HEK293 (cell line): ENCODE data around the gene TRAPPC1.

Source experiments
- CTCF ChIA-PET: fragments of 350-600 bp; formaldehyde crosslinking; extraction: SDS; loops from one replicate; lab custom pipeline; 2021; ENCODE audit warnings: antibody characterized with exemption; lab: Yijun Ruan, JAX
- POLR2A ChIA-PET: fragments of 300-600 bp; formaldehyde crosslinking; extraction: SDS; loops from one replicate; lab custom pipeline; 2020; ENCODE audit warnings: antibody characterized with exemption, inconsistent platforms; lab: Yijun Ruan, JAX
- H3K27ac ChIP-seq: fragments of 200-500 bp; sonication (Bioruptor generic); 2 replicates; pipeline ENCODE4 v1.5.1; 2014; ENCODE audit warnings: low read depth, low read length, control low read depth, inconsistent platforms; ENCODE audit errors: extremely low read depth
- H3K36me3 ChIP-seq, 2 experiments: fragments of 200-500 bp in 1 of 2; sonication (Bioruptor generic) in 1 of 2; 1 replicate in 1 of 2; 2 replicates in 1 of 2; pipeline ENCODE4 v1.5.1; 2014 to 2017; ENCODE audit warnings: inconsistent platforms in 2 of 2, low read length in 2 of 2; ENCODE audit not compliant: control insufficient read depth in 2 of 2, insufficient read depth in 1 of 2
- H3K4me1 ChIP-seq: fragments of 200-500 bp; sonication (Bioruptor generic); 2 replicates; pipeline ENCODE4 v1.5.1; 2014; ENCODE audit warnings: mild to moderate bottlenecking, low read length, inconsistent platforms; ENCODE audit not compliant: control insufficient read depth, insufficient read depth
- H3K4me3 ChIP-seq: 2 replicates; pipeline ENCODE4 v1.5.1; 2011; ENCODE audit warnings: low read depth, mild to moderate bottlenecking, control low read depth, low read length, moderate library complexity
- H3K9me3 ChIP-seq: fragments of 200-500 bp; sonication (Bioruptor generic); 2 replicates; pipeline ENCODE4 v1.5.1; 2014; ENCODE audit warnings: low read depth, low read length, inconsistent platforms; ENCODE audit not compliant: control insufficient read depth, insufficient read depth
- HOXC10 ChIP-seq: sonication (generic); formaldehyde crosslinking; IDR thresholded peaks from 2 replicates; pipeline ENCODE4 v1.8.1; 2023; ENCODE audit warnings: mild to moderate bottlenecking, missing genetic modification reagents
- KLF1 ChIP-seq: fragments of 450-650 bp; formaldehyde crosslinking; IDR thresholded peaks from 2 replicates; pipeline ENCODE4 v1.5.1; 2016; ENCODE audit warnings: missing biosample characterization, missing genetic modification characterization
- KLF10 ChIP-seq: fragments of 450-650 bp; IDR thresholded peaks from 2 replicates; pipeline ENCODE4 v1.5.1; 2018; ENCODE audit warnings: missing biosample characterization, mild to moderate bottlenecking, missing genetic modification characterization
- MZF1 ChIP-seq: fragments of 450-650 bp; formaldehyde crosslinking; IDR thresholded peaks from 2 replicates; pipeline ENCODE4 v1.5.1; 2017; ENCODE audit warnings: missing biosample characterization, missing genetic modification characterization, borderline replicate concordance
- OSR2 ChIP-seq: fragments of 450-650 bp; formaldehyde crosslinking; IDR thresholded peaks from 2 replicates; pipeline ENCODE4 v1.5.1; 2016; ENCODE audit warnings: missing biosample characterization, missing genetic modification characterization
- YY2 ChIP-seq: fragments of 450-650 bp; formaldehyde crosslinking; IDR thresholded peaks from 2 replicates; pipeline ENCODE4 v1.5.1; 2016; ENCODE audit warnings: missing biosample characterization, missing genetic modification characterization
- ZBTB11 ChIP-seq: fragments of 450-650 bp; formaldehyde crosslinking; conservative IDR thresholded peaks from 2 replicates; pipeline ENCODE4 v1.5.1; 2016; ENCODE audit warnings: low read depth, missing biosample characterization, missing genetic modification characterization
- ZBTB20 ChIP-seq: fragments of 450-650 bp; formaldehyde crosslinking; IDR thresholded peaks from 2 replicates; pipeline ENCODE4 v1.5.1; 2016; ENCODE audit warnings: missing biosample characterization, missing genetic modification characterization
- ZEB2 ChIP-seq: fragments of 450-650 bp; formaldehyde crosslinking; IDR thresholded peaks from 2 replicates; pipeline ENCODE4 v1.5.1; 2016; ENCODE audit warnings: missing biosample characterization, missing genetic modification characterization
- ZFP37 ChIP-seq: fragments of 450-650 bp; formaldehyde crosslinking; IDR thresholded peaks from 2 replicates; pipeline ENCODE4 v1.5.1; 2016; ENCODE audit warnings: missing biosample characterization, missing genetic modification characterization
- ZFP41 ChIP-seq: fragments of 450-650 bp; formaldehyde crosslinking; IDR thresholded peaks from 2 replicates; pipeline ENCODE4 v1.5.1; 2016; ENCODE audit warnings: missing biosample characterization, missing genetic modification characterization, borderline replicate concordance
- ZNF140 ChIP-seq: fragments of 450-650 bp; formaldehyde crosslinking; IDR thresholded peaks from 2 replicates; pipeline ENCODE4 v1.5.1; 2016; ENCODE audit warnings: missing biosample characterization, missing genetic modification characterization
- ZNF19 ChIP-seq: fragments of 450-650 bp; formaldehyde crosslinking; IDR thresholded peaks from 2 replicates; pipeline ENCODE4; 2016; ENCODE audit warnings: missing biosample characterization, missing genetic modification characterization, low read depth
- ZNF354C ChIP-seq: fragments of 450-650 bp; formaldehyde crosslinking; IDR thresholded peaks from 2 replicates; pipeline ENCODE4 v1.5.1; 2016; ENCODE audit warnings: missing biosample characterization, missing genetic modification characterization, low read depth, borderline replicate concordance
- ZNF48 ChIP-seq: fragments of 450-650 bp; formaldehyde crosslinking; IDR thresholded peaks from 2 replicates; pipeline ENCODE4 v1.5.1; 2016; ENCODE audit warnings: missing biosample characterization, missing genetic modification characterization
- ZNF501 ChIP-seq: fragments of 450-650 bp; formaldehyde crosslinking; IDR thresholded peaks from 2 replicates; pipeline ENCODE4 v1.5.1; 2016; ENCODE audit warnings: missing biosample characterization, missing genetic modification characterization
- ZNF510 ChIP-seq: fragments of 450-650 bp; formaldehyde crosslinking; IDR thresholded peaks from 2 replicates; pipeline ENCODE4 v1.5.1; 2018; ENCODE audit warnings: mild to moderate bottlenecking, missing genetic modification characterization, missing biosample characterization; ENCODE audit not compliant: insufficient replicate concordance
- ZNF513 ChIP-seq: fragments of 450-650 bp; IDR thresholded peaks from 2 replicates; pipeline ENCODE4 v1.5.1; 2018; ENCODE audit warnings: missing biosample characterization, missing genetic modification characterization
- ZNF555 ChIP-seq: fragments of 450-650 bp; formaldehyde crosslinking; conservative IDR thresholded peaks from 2 replicates; pipeline ENCODE4 v1.5.1; 2017; ENCODE audit warnings: missing biosample characterization, mild to moderate bottlenecking, missing genetic modification characterization, inconsistent platforms
- ZNF560 ChIP-seq: fragments of 450-650 bp; formaldehyde crosslinking; IDR thresholded peaks from 2 replicates; pipeline ENCODE4 v1.5.1; 2017; ENCODE audit warnings: missing biosample characterization, missing genetic modification characterization, borderline replicate concordance
- ZNF596 ChIP-seq: fragments of 450-650 bp; IDR thresholded peaks from 2 replicates; pipeline ENCODE4 v1.5.0; 2018; ENCODE audit warnings: missing biosample characterization, mild to moderate bottlenecking, missing genetic modification characterization, moderate library complexity
- ZNF704 ChIP-seq: fragments of 450-650 bp; formaldehyde crosslinking; IDR thresholded peaks from 2 replicates; pipeline ENCODE4 v1.5.1; 2016; ENCODE audit warnings: missing biosample characterization, missing genetic modification characterization
- ZNF707 ChIP-seq: fragments of 450-650 bp; formaldehyde crosslinking; IDR thresholded peaks from 2 replicates; pipeline ENCODE4 v1.5.1; 2016; ENCODE audit warnings: missing biosample characterization, missing genetic modification characterization
- ZNF747 ChIP-seq: fragments of 450-650 bp; formaldehyde crosslinking; IDR thresholded peaks from 2 replicates; pipeline ENCODE4 v1.5.1; 2016; ENCODE audit warnings: missing biosample characterization, missing genetic modification characterization
- ZNF76 ChIP-seq: fragments of 450-650 bp; formaldehyde crosslinking; IDR thresholded peaks from 2 replicates; pipeline ENCODE4; 2016; ENCODE audit warnings: low read depth, missing biosample characterization, missing genetic modification characterization, borderline replicate concordance
- ZNF843 ChIP-seq: fragments of 450-650 bp; formaldehyde crosslinking; IDR thresholded peaks from 2 replicates; pipeline ENCODE4 v1.5.1; 2016; ENCODE audit warnings: missing biosample characterization, missing genetic modification characterization
- TF ChIP-seq, protein P1 (sequence below): fragments of 450-650 bp; formaldehyde crosslinking; IDR thresholded peaks from 2 replicates; pipeline ENCODE4 v1.5.1; 2017; ENCODE audit warnings: missing biosample characterization, missing genetic modification characterization

Gene TRAPPC1

DNA sequence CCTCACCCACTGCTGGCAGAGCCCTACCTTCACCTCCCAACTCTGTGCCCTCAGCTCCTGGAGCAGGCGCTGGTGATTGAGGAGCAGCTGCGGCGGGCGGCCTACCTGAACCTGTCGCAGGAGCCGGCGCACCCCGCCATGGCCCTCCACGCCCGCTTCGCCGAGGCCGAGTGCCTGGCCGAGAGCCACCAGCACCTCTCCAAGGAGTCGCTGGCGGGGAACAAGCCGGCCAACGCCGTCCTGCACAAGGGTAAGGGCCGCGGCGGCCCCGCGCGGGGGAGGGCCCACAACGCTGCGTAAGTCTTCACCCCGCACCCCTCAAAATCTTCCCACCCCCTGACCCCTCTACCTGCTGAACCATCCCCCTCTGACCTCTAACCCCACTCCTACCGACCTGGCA is 22.7 kb downstream of the TRAPPC1 start:
- H3K4me3 ChIP-seq: no peak overlapping the region
- no peak overlapping the region for H3K27ac ChIP-seq
- ChIA-PET CTCF (interaction anchor here (1.5 to 2.2 kb wide), 2 partner anchors 81 to 132 kb away, joined by 5 to 9 read pairs; no protein-coding TSS in a partner anchor), POLR2A (interaction anchor here (1.7 kb wide), 1 partner anchor 52 kb away, joined by 3 read pairs; the partner anchor contains the start of gene NAA38)
- H3K36me3 ChIP-seq: peaks cover 54 to 84% of the 10 kb centered on the region in 2 experiments
- H3K4me1 ChIP-seq: peaks cover 4% of the 10 kb centered on the region; the same call in 1 of the 2 replicates
- no peaks in the 10 kb centered on the region for H3K9me3 ChIP-seq
- TF ChIP-seq, protein P1, sequence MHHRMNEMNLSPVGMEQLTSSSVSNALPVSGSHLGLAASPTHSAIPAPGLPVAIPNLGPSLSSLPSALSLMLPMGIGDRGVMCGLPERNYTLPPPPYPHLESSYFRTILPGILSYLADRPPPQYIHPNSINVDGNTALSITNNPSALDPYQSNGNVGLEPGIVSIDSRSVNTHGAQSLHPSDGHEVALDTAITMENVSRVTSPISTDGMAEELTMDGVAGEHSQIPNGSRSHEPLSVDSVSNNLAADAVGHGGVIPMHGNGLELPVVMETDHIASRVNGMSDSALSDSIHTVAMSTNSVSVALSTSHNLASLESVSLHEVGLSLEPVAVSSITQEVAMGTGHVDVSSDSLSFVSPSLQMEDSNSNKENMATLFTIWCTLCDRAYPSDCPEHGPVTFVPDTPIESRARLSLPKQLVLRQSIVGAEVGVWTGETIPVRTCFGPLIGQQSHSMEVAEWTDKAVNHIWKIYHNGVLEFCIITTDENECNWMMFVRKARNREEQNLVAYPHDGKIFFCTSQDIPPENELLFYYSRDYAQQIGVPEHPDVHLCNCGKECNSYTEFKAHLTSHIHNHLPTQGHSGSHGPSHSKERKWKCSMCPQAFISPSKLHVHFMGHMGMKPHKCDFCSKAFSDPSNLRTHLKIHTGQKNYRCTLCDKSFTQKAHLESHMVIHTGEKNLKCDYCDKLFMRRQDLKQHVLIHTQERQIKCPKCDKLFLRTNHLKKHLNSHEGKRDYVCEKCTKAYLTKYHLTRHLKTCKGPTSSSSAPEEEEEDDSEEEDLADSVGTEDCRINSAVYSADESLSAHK (tag by site-specific recombination): no peak
- no peak for TF ChIP-seq ZNF560 (tag by site-specific recombination)
- no peak for TF ChIP-seq ZNF843
- no peak for TF ChIP-seq ZFP41
- TF ChIP-seq ZNF510 (tag by site-specific recombination): no peak
- TF ChIP-seq ZNF704 (tag by site-specific recombination): no peak
- no peak for TF ChIP-seq ZNF48 (tag by site-specific recombination)
- TF ChIP-seq HOXC10 (CRISPR knock-in tag): no peak
- no peak for TF ChIP-seq ZNF555 (tag by site-specific recombination)
- TF ChIP-seq MZF1 (tag by site-specific recombination): no peak
- no peak for TF ChIP-seq ZNF76 (tag by site-specific recombination)
- no peak for TF ChIP-seq ZNF501 (tag by site-specific recombination)
- no peak for TF ChIP-seq ZNF140 (tag by site-specific recombination)
- no peak for TF ChIP-seq ZNF19 (tag by site-specific recombination)
- no peak for TF ChIP-seq ZNF596 (tag by site-specific recombination)
- no peak for TF ChIP-seq KLF10
- no peak for TF ChIP-seq ZNF707
- no peak for TF ChIP-seq ZNF354C (tag by site-specific recombination)
- TF ChIP-seq ZNF747 (tag by site-specific recombination): no peak
- TF ChIP-seq OSR2 (tag by site-specific recombination): no peak

DNA sequence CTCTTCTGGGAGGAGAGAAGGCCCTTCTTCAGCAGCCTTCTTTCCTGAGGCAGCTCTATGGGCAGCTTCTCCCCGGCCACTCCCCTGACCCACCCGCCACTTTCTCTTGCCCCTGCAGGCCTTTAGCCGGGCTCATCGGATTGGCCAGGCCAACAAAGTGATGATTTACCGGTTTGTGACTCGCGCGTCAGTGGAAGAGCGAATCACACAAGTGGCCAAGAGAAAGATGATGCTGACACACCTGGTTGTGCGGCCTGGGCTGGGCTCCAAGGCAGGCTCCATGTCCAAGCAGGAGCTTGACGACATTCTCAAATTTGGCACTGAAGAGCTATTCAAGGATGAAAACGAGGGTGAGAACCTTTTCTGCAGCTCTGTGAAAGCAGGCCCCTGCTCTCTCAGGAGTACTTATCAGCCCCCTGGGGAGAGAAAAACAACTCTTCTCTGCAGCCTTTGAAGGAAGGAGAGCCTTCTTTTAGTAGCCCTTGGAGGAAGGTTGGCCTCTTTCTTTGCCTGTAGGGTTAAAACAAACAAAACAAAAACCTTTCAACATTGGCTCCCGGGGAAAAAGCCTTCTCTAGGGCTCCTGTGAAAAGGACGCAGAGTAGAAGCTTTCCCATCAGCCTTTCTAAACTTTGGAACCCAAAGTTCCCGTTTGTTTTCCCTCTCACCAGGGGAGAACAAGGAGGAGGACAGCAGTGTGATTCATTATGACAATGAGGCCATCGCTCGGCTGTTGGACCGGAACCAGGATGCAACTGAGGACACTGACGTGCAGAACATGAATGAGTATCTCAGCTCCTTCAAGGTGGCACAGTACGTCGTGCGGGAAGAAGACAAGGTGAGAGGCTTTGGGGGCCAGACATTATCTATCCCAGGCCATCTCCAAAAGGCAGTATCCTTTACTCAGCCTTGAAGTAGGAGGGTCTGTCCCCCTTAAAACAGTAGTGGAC is 28.3 kb downstream of the TRAPPC1 start:
- POLR2A ChIA-PET: interaction anchor here (0.8 to 1.1 kb wide), 2 partner anchors 9 to 12 kb away, joined by 3 to 7 read pairs; partner anchors contain the start of gene RNF227
- CTCF ChIA-PET: interaction anchor here (0.6 to 4.0 kb wide), 5 partner anchors 10 to 154 kb away, joined by 3 to 16 read pairs (median 5); no protein-coding TSS in a partner anchor
- TF ChIP-seq ZNF513 (tag by site-specific recombination) (no peak), KLF1 (tag by site-specific recombination) (no peak), YY2 (no peak), ZFP37 (tag by site-specific recombination) (no peak), ZBTB11 (tag by site-specific recombination) (no peak), ZBTB20 (no peak), ZEB2 (tag by site-specific recombination) (no peak)

More for the DNA sequence above, 28.3 kb downstream of the TRAPPC1 start:
- peaks cover 58 to 99% of the 10 kb centered on the region in 2 experiments for H3K36me3 ChIP-seq
- no peaks in the 10 kb centered on the region for H3K9me3 ChIP-seq
- H3K4me3 ChIP-seq: no peak overlapping the region
- peaks cover 10% of the 10 kb centered on the region; the same call in 1 of the 2 replicates for H3K4me1 ChIP-seq
- peak overlapping the region; percentile 60 for H3K27ac ChIP-seq
